H1 (cell line): ENCODE measurements around the gene POPDC3. TPM values are rescaled to one million over a fixed set of nuclear protein-coding genes. Genes with fewer than 3 reads are reported as not detected.

ENCODE experiments used
- CTCF ChIA-PET: fragments of 300-600 bp; sonication (Branson Sonifier 250); formaldehyde crosslinking; loops from one replicate; lab custom pipeline; 2021; ENCODE audit not compliant: partially characterized antibody; lab: Charles Lee
- POLR2A ChIA-PET: fragments of 300-600 bp; sonication (Branson Sonifier 250); formaldehyde crosslinking; loops from one replicate; lab custom pipeline; 2021; ENCODE audit warnings: inconsistent platforms; ENCODE audit not compliant: partially characterized antibody; lab: Charles Lee
- DNase-seq, 2 experiments: peaks; one replicate each; pipeline versions ENCODE4 v3.0.0 to v3.0.0-alpha.2; 2010 to 2022; ENCODE audit warnings: low spot score in 2 of 2, low read depth in 1 of 2, mixed read lengths in 1 of 2
- FAIRE-seq: peaks from 2 replicates; lab custom pipeline; 2011; peaks lifted over from hg19 to GRCh38; lab: Jason Lieb, UNC
- H2AFZ ChIP-seq: 2 replicates; pipeline ENCODE4 v1.8.1; 2012; ENCODE audit warnings: low read length, inconsistent platforms
- H2AK5ac ChIP-seq: 2 replicates; pipeline ENCODE4 v1.6.1; 2013; ENCODE audit warnings: low read depth, low read length
- H2BK120ac ChIP-seq: replicated peaks from 2 replicates; pipeline ENCODE3; 2013; ENCODE audit warnings: low read depth, low read length, inconsistent platforms
- H2BK12ac ChIP-seq: 2 replicates; pipeline ENCODE4 v1.6.1; 2013; ENCODE audit warnings: low read depth, low read length
- H2BK15ac ChIP-seq: 2 replicates; pipeline ENCODE4 v1.6.1; 2013; ENCODE audit warnings: low read length
- H2BK20ac ChIP-seq: 2 replicates; pipeline ENCODE4 v1.6.1; 2013; ENCODE audit warnings: low read length
- H2BK5ac ChIP-seq: 2 replicates; pipeline ENCODE4 v1.6.1; 2013; ENCODE audit warnings: low read depth, low read length
- H3K14ac ChIP-seq: 2 replicates; pipeline ENCODE4 v1.6.1; 2013; ENCODE audit warnings: inconsistent platforms; ENCODE audit not compliant: insufficient read length
- H3K18ac ChIP-seq: 2 replicates; pipeline ENCODE4 v1.6.1; 2013; ENCODE audit warnings: low read length; ENCODE audit errors: extremely low read depth
- H3K23ac ChIP-seq: 2 replicates; pipeline ENCODE4 v1.6.1; 2013; ENCODE audit warnings: inconsistent platforms; ENCODE audit not compliant: insufficient read length
- H3K23me2 ChIP-seq: 2 replicates; pipeline ENCODE4 v1.6.1; 2013; ENCODE audit warnings: low read depth, low read length
- H3K27ac ChIP-seq: 2 replicates; pipeline ENCODE4 v1.6.1; 2011; ENCODE audit warnings: low read depth, low read length, inconsistent platforms
- H3K27me3 ChIP-seq, 4 experiments: replicated peaks in 1 of 4; 1 replicate in 1 of 4; 2 replicates in 3 of 4; pipeline versions ENCODE4 v1.6.1 to v1.8.1; 2011 to 2013; ENCODE audit warnings: low read length in 3 of 4, mild to moderate bottlenecking in 3 of 4, inconsistent platforms in 2 of 4, mixed read lengths in 2 of 4, moderate library complexity in 1 of 4; ENCODE audit not compliant: control insufficient read depth in 3 of 4, insufficient read depth in 3 of 4; ENCODE audit errors: extremely low read depth in 1 of 4
- H3K36me3 ChIP-seq, 4 experiments: 2 replicates each; pipeline versions ENCODE4 v1.6.1 to v1.8.1; 2011 to 2013; ENCODE audit warnings: mild to moderate bottlenecking in 4 of 4, low read length in 3 of 4, moderate library complexity in 2 of 4, control low read depth in 1 of 4, inconsistent platforms in 1 of 4; ENCODE audit not compliant: insufficient read depth in 4 of 4, control insufficient read depth in 2 of 4
- H3K4ac ChIP-seq: replicated peaks from 2 replicates; pipeline ENCODE3; 2013; ENCODE audit warnings: low read length, low read depth, mixed read lengths, inconsistent platforms; ENCODE audit not compliant: insufficient read length
- H3K4me1 ChIP-seq, 4 experiments: replicated peaks in 1 of 4; 1 replicate in 1 of 4; 2 replicates in 3 of 4; pipeline versions ENCODE4 v1.6.1 to v1.8.1; 2011 to 2013; ENCODE audit warnings: low read length in 3 of 4, inconsistent platforms in 2 of 4, mixed read lengths in 1 of 4; ENCODE audit not compliant: insufficient read depth in 4 of 4, control insufficient read depth in 3 of 4
- H3K4me2 ChIP-seq, 2 experiments: 2 replicates each; pipeline versions ENCODE4 v1.6.1 to v1.8.1; 2011 to 2013; ENCODE audit warnings: low read depth in 2 of 2, low read length in 2 of 2, control low read depth in 1 of 2, inconsistent platforms in 1 of 2, mild to moderate bottlenecking in 1 of 2; ENCODE audit not compliant: insufficient read depth in 1 of 2
- H3K4me3 ChIP-seq, 4 experiments: fragments of 200-600, 300-600 bp in 1 of 4; sonication (generic), shearing (Covaris generic), sonication (Bioruptor Twin) in 1 of 4; 2 replicates each; pipeline versions ENCODE4 v1.5.1 to v1.8.1; 2011 to 2016; ENCODE audit warnings: low read length in 4 of 4, low read depth in 3 of 4, control low read depth in 2 of 4, inconsistent platforms in 2 of 4, mild to moderate bottlenecking in 2 of 4, mixed read lengths in 1 of 4, moderate library complexity in 1 of 4; ENCODE audit not compliant: insufficient read depth in 2 of 4; ENCODE audit errors: extremely low read depth in 1 of 4
- H3K56ac ChIP-seq: replicated peaks from 2 replicates; pipeline ENCODE3; 2013; ENCODE audit warnings: low read depth, mild to moderate bottlenecking, mixed read lengths, low read length, inconsistent platforms; ENCODE audit not compliant: insufficient read length
- H3K79me1 ChIP-seq: 2 replicates; pipeline ENCODE4 v1.6.1; 2013; ENCODE audit warnings: low read depth, low read length, control low read depth
- H3K79me2 ChIP-seq, 2 experiments: 2 replicates each; pipeline versions ENCODE4 v1.6.1 to v1.8.1; 2012 to 2013; ENCODE audit warnings: low read length in 2 of 2, mild to moderate bottlenecking in 2 of 2, inconsistent platforms in 1 of 2; ENCODE audit not compliant: insufficient read depth in 2 of 2, control insufficient read depth in 1 of 2
- H3K9ac ChIP-seq, 4 experiments: replicated peaks in 1 of 4; 1 replicate in 1 of 4; 2 replicates in 3 of 4; pipeline versions ENCODE4 v1.6.1 to v1.8.1; 2011 to 2013; ENCODE audit warnings: low read depth in 3 of 4, low read length in 3 of 4, control low read depth in 2 of 4, mild to moderate bottlenecking in 2 of 4, moderate library complexity in 2 of 4, inconsistent platforms in 1 of 4; ENCODE audit errors: extremely low read depth in 1 of 4
- H3K9me3 ChIP-seq, 2 experiments: 2 replicates each; pipeline versions ENCODE4 v1.6.1 to v1.8.1; 2012 to 2013; ENCODE audit warnings: mild to moderate bottlenecking in 2 of 2, moderate library complexity in 2 of 2, control low read depth in 1 of 2, inconsistent platforms in 1 of 2, low read depth in 1 of 2, low read length in 1 of 2, mixed read lengths in 1 of 2; ENCODE audit not compliant: insufficient read depth in 2 of 2
- H4K20me1 ChIP-seq, 2 experiments: replicated peaks in 1 of 2; 2 replicates each; pipeline versions ENCODE3 to v1.8.1; 2011 to 2013; ENCODE audit warnings: inconsistent platforms in 2 of 2, low read length in 2 of 2, mild to moderate bottlenecking in 1 of 2; ENCODE audit not compliant: insufficient read depth in 2 of 2, control insufficient read depth in 1 of 2
- H4K5ac ChIP-seq: 2 replicates; pipeline ENCODE4 v1.6.1; 2013; ENCODE audit warnings: low read length, low read depth, mixed read lengths, inconsistent platforms; ENCODE audit not compliant: insufficient read length
- H4K8ac ChIP-seq: 2 replicates; pipeline ENCODE4 v1.8.0; 2013; ENCODE audit warnings: mild to moderate bottlenecking, moderate library complexity, low read length, inconsistent platforms; ENCODE audit not compliant: insufficient read depth; ENCODE audit errors: extremely low read depth
- H4K91ac ChIP-seq: replicated peaks from 2 replicates; pipeline ENCODE3; 2013; ENCODE audit warnings: low read length, mixed read lengths, inconsistent platforms; ENCODE audit not compliant: insufficient read length
- ASH2L ChIP-seq: fragments of 200-600, 300-600 bp; sonication (generic); IDR thresholded peaks from one replicate; pipeline ENCODE4 v1.7.1; 2017; ENCODE audit warnings: low read length
- GABPA ChIP-seq: IDR thresholded peaks from 2 replicates; pipeline ENCODE4 v1.6.1; 2011; ENCODE audit warnings: mild to moderate bottlenecking, low read length, moderate library complexity, borderline replicate concordance; ENCODE audit not compliant: insufficient read depth
- KDM1A ChIP-seq: fragments of 200-600, 300-600 bp; sonication (generic); IDR thresholded peaks from 2 replicates; pipeline ENCODE4 v1.7.1; 2016; ENCODE audit warnings: mild to moderate bottlenecking, low read length, borderline replicate concordance
- KDM4A ChIP-seq: IDR thresholded peaks from one replicate; pipeline ENCODE4 v1.7.1; 2012; ENCODE audit warnings: low read depth, mild to moderate bottlenecking, moderate library complexity, low read length, inconsistent platforms; ENCODE audit not compliant: severe bottlenecking
- RBBP5 ChIP-seq: IDR thresholded peaks from 2 replicates; pipeline ENCODE4 v1.7.1; 2012; ENCODE audit warnings: low read depth, mild to moderate bottlenecking, inconsistent platforms, low read length, moderate library complexity, borderline replicate concordance
- SUZ12 ChIP-seq: fragments of 200-600 bp; sonication (generic); IDR thresholded peaks from 2 replicates; pipeline ENCODE4 v1.6.1; 2012; ENCODE audit warnings: mild to moderate bottlenecking, inconsistent platforms, low read length, moderate library complexity, mixed read lengths
- TAF1 ChIP-seq: IDR thresholded peaks from 2 replicates; pipeline ENCODE4 v1.6.1; 2011; ENCODE audit warnings: mild to moderate bottlenecking, low read depth, low read length
- WGBS, 2 experiments: shearing (Covaris generic) in 1 of 2; methylation state at CpG; one replicate each; pipeline versions ENCODE4 v1.1.6 to v1.1.7; 2013 to 2015; ENCODE audit warnings: low lambda C conversion rate in 2 of 2, mixed read lengths in 2 of 2, inconsistent platforms in 1 of 2, low coverage in 1 of 2, missing lambda C conversion rate in 1 of 2; ENCODE audit not compliant: insufficient replicate concordance in 2 of 2, insufficient coverage in 1 of 2, insufficient read length in 1 of 2; ENCODE audit errors: extremely low coverage in 1 of 2, missing lambda C conversion rate in 1 of 2; 5-methylcytosine and 5-hydroxymethylcytosine counted together
- long read RNA-seq, 2 experiments: library from RNA in 1 of 2; library from capped mRNA in 1 of 2; stranded (forward); transcript quantifications; one replicate each; pipeline ENCODE4 v2.0.0, GENCODE V29; 2021; ENCODE audit warnings: inconsistent platforms in 1 of 2
- polyA minus RNA-seq, 3 experiments: library from RNA; depleted of rRNA, polyadenylated mRNA; stranded (reverse); fragments of >200 nt; gene quantifications; 1 replicate in 2 of 3; 2 replicates in 1 of 3; pipeline ENCODE4 v1.2.3, GENCODE V29; 2011
- polyA plus RNA-seq, 7 experiments: library from polyadenylated mRNA; depleted of rRNA in 3 of 7; stranded (reverse) in 5 of 7; unstranded in 2 of 7; fragments of >200 nt in 5 of 7; fragments of 200-250 nt in 2 of 7; gene quantifications; 1 replicate in 5 of 7; 2 replicates in 1 of 7; 4 replicates in 1 of 7; pipeline versions ENCODE4 v1.2.1 to v1.2.3, GENCODE V29; 2011 to 2013; ENCODE audit warnings: missing spikeins in 2 of 7, mixed read lengths in 2 of 7
- total RNA-seq: library from RNA; stranded (reverse); fragmentation: NEBNext Ultra II Directional; extraction: Animal tissue kit (Norgen Biotek cat#: 25700); gene quantifications from 2 replicates; pipeline ENCODE4 v1.2.1, GENCODE V29; 2021

Gene POPDC3, protein sequence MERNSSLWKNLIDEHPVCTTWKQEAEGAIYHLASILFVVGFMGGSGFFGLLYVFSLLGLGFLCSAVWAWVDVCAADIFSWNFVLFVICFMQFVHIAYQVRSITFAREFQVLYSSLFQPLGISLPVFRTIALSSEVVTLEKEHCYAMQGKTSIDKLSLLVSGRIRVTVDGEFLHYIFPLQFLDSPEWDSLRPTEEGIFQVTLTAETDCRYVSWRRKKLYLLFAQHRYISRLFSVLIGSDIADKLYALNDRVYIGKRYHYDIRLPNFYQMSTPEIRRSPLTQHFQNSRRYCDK
- total RNA-seq: 2.4 and 3.7 TPM in 2 replicates
- polyA plus RNA-seq (2011; rRNA removed): 3.4 and 6.5 TPM in 2 replicates
- polyA plus RNA-seq (2011; cell fraction: cytosol; rRNA removed): 4.6 TPM
- polyA plus RNA-seq (2011; cell fraction: nucleus; rRNA removed): 1.6 TPM
- 3.0 to 5.4 TPM (median 3.6 TPM) in 4 replicates for polyA plus RNA-seq (2012, experiment 1 of 2)
- polyA plus RNA-seq (2012, experiment 2 of 2): 1.6 TPM
- polyA plus RNA-seq (2013, experiment 1 of 2): 3.1 TPM
- 3.7 TPM for polyA plus RNA-seq (2013, experiment 2 of 2)
- polyA minus RNA-seq (2011; rRNA and poly(A)+ RNA removed): 3.2 TPM in 2 replicates
- 1.2 TPM for polyA minus RNA-seq (2011; cell fraction: cytosol; rRNA and poly(A)+ RNA removed)
- 2.7 TPM for polyA minus RNA-seq (2011; cell fraction: nucleus; rRNA and poly(A)+ RNA removed)
- long read RNA-seq, experiment 1, partial matches to known transcripts: 1 of 5 reads
- long read RNA-seq, experiment 1, other reads (novel, unspliced or antisense): 0 of 5 reads
- long read RNA-seq, experiment 2, partial matches to known transcripts: 0 of 2 reads
- long read RNA-seq, experiment 2, other reads (novel, unspliced or antisense): 1 of 2 reads

GRCh38 chr6:105179244-105180065 lies at the start of gene POPDC3:
Gene POPDC3, minus strand, starts transcription at chr6:105180014. Its CDS starts 18,105 bp downstream, at chr6:105161909.
- ChIA-PET POLR2A (no interaction called here), CTCF (interaction anchor here (1.0 to 1.3 kb wide), 3 partner anchors 10 to 48 kb away, joined by 3 read pairs; no protein-coding TSS in a partner anchor)
- TF ChIP-seq SUZ12 (peak; percentile 49; the same call in 1 of the 2 replicates), ASH2L (peak; percentile 77), KDM4A (peak; percentile 81), KDM1A (no peak), GABPA (peak; percentile 73; the same call in 1 of the 2 replicates), TAF1 (peak; percentile 30; the same call in 1 of the 2 replicates), RBBP5 (peak; percentile 89)

More at GRCh38 chr6:105179244-105180065, at the start of gene POPDC3:
- Histone ChIP-seq H2BK15ac (no peak within 1 kb of the TSS), H2BK120ac (no peak within 1 kb of the TSS), H2AFZ (peak within 1 kb of the TSS; percentile 87), H3K79me2 (no peaks in the 10 kb centered on the region), H2BK20ac (no peak within 1 kb of the TSS), H3K4me3 (peak within 1 kb of the TSS; percentile 53 to 88 (median 59)), H3K9ac (peak within 1 kb of the TSS in 2 of 4 experiments; percentile 13 to 19; a peak in 3 of 7 replicates), H2AK5ac (no peak within 1 kb of the TSS), H3K23me2 (no peaks in the 10 kb centered on the region; the same call in 1 of the 2 replicates), H4K5ac (no peak within 1 kb of the TSS), H4K91ac (no peak within 1 kb of the TSS), H3K23ac (no peak within 1 kb of the TSS), H3K4me2 (peak within 1 kb of the TSS; percentile 60 to 87), H4K8ac (peak within 1 kb of the TSS; percentile 84), H2BK5ac (no peak within 1 kb of the TSS), H3K4ac (no peak within 1 kb of the TSS), H4K20me1 (no peaks in the 10 kb centered on the region), H3K56ac (peak within 1 kb of the TSS; percentile 61), H3K36me3 (no peaks in the 10 kb centered on the region), H3K27me3 (peaks cover 0 to 3% (median 0%) of the 10 kb centered on the region in 4 experiments; a peak in 3 of 7 replicates), H2BK12ac (no peak within 1 kb of the TSS; the same call in 1 of the 2 replicates), H3K27ac (no peak within 1 kb of the TSS), H3K14ac (no peak within 1 kb of the TSS), H3K9me3 (no peaks in the 10 kb centered on the region), H3K4me1 (peaks cover 0 to 19% (median 7%) of the 10 kb centered on the region in 4 experiments; a peak in 5 of 7 replicates), H3K79me1 (no peaks in the 10 kb centered on the region), H3K18ac (peak within 1 kb of the TSS; percentile 75)
- no peak for FAIRE-seq
- DNase-seq: peak in 1 of 2 experiments; percentile 79
- 1% methylated on average over 48 of the region's 90 CpGs; no CpG with 5 or more reads in 1 of the 2 experiments for WGBS, 2 experiments
